HG03064 (cell line): ENCODE measurements around the gene HSPA1B.
"Not testable (repeated sequence)": the region's sequence is repeated elsewhere in the genome, so short reads cannot be mapped to it uniquely, and the experiment has no call there.

Source experiments
- ATAC-seq: cut with Tn5 transposase; IDR thresholded peaks from one replicate; pipeline ENCODE4 v1.9.1; 2021; ENCODE audit warnings: low read depth; ENCODE audit not compliant: unreplicated experiment

HSPA1B gene

GRCh38 chr6:31823592-31824196 lies 3.8 kb upstream of the HSPA1B start:
- ATAC-seq, result not testable (repeated sequence)

GRCh38 chr6:31825553-31825952 lies 2.0 kb upstream of the HSPA1B start:
- no peak for ATAC-seq

GRCh38 chr6:31826793-31827285 lies 699 bp upstream of the HSPA1B start:
- ATAC-seq, result no peak

- no peak for ATAC-seq
These were observed 2.2 kb downstream of the HSPA1B start for GRCh38 chr6:31829633-31830283.

- no peak for ATAC-seq
These were observed 3.4 kb downstream of the HSPA1B start for GRCh38 chr6:31830886-31831335.

GRCh38 chr6:31831350-31832215 lies 4.0 kb downstream of the HSPA1B start:
- ATAC-seq, result no peak

GRCh38 chr6:31834367-31835250 lies 7.1 kb downstream of the HSPA1B start:
- peak; percentile 39 for ATAC-seq

- no peak for ATAC-seq
These were observed 8.5 kb downstream of the HSPA1B start for GRCh38 chr6:31836047-31836473.

- ATAC-seq, result no peak
These were observed 9.2 kb downstream of the HSPA1B start for GRCh38 chr6:31836474-31837368.

- ATAC-seq, result no peak
These were observed 10.0 kb downstream of the HSPA1B start for GRCh38 chr6:31837369-31838113.

GRCh38 chr6:31838114-31838553 lies 10.6 kb downstream of the HSPA1B start:
- ATAC-seq, result not testable (repeated sequence)

- no peak for ATAC-seq
These were observed 11.4 kb downstream of the HSPA1B start for GRCh38 chr6:31838968-31839367.

GRCh38 chr6:31839779-31840126 lies 12.2 kb downstream of the HSPA1B start:
- not testable (repeated sequence) for ATAC-seq

- no peak for ATAC-seq
These were observed 14.5 kb downstream of the HSPA1B start for GRCh38 chr6:31842053-31842452.

- no peak for ATAC-seq
These were observed 17.0 kb downstream of the HSPA1B start for GRCh38 chr6:31844507-31844906.

- no peak for ATAC-seq
These were observed 19.9 kb downstream of the HSPA1B start for GRCh38 chr6:31847276-31847978.

GRCh38 chr6:31850765-31851484 lies 23.4 kb downstream of the HSPA1B start:
- no peak for ATAC-seq
